ENCODE data around the gene FUBP3. TPM values are rescaled to one million over a fixed set of nuclear protein-coding genes. Genes with fewer than 3 reads are reported as not detected.
A peak's percentile ranks its signal among the peaks of the same experiment; 100 is the strongest.

Gene FUBP3
- polyA plus RNA-seq, 3 donors, result 9.5 to 17.3 (median 16.3) TPM

DNA sequence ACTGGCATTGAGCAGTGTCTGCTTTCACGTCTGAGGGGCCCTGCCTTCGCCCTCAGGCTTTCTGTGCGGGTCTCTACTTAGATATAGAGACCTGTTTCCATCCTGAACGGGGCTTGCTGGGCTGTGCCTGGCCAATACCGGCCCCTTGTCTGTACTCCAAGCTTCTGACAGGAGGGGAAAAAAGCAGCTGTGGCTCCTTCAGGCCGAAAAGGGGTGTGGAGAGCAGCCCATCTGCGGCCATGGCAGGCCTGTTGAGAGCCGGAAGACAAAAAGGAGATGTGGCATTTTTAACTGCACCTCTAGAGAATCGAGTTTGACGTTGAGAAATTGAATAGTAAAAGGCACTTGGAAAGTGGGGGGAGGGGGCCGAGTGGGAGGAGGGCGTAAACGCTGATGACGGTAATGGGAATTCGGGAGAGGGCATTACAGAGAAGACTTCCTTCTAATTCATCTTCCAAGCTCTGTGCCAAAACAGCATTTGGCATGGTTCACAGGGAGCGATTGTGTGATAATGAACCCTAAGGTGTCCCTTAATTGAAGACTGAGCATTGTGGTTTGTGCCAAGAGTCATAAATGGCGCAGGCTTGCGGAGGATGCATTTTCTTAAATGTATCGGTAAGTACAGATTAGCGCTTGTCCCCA lies 59.9 kb downstream of the FUBP3 start:
- TF ChIP-seq, protein P1, sequence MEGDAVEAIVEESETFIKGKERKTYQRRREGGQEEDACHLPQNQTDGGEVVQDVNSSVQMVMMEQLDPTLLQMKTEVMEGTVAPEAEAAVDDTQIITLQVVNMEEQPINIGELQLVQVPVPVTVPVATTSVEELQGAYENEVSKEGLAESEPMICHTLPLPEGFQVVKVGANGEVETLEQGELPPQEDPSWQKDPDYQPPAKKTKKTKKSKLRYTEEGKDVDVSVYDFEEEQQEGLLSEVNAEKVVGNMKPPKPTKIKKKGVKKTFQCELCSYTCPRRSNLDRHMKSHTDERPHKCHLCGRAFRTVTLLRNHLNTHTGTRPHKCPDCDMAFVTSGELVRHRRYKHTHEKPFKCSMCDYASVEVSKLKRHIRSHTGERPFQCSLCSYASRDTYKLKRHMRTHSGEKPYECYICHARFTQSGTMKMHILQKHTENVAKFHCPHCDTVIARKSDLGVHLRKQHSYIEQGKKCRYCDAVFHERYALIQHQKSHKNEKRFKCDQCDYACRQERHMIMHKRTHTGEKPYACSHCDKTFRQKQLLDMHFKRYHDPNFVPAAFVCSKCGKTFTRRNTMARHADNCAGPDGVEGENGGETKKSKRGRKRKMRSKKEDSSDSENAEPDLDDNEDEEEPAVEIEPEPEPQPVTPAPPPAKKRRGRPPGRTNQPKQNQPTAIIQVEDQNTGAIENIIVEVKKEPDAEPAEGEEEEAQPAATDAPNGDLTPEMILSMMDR (IDR thresholded peaks at IDR 0.05), result no peak
- Histone ChIP-seq H3K4me3 (replicated peaks in 1 of 3; ENCODE audit: low read depth in 2 of 3, low read length in 3 of 3) (no peak overlapping the region), H3K27me3 (ENCODE audit: control insufficient read depth in 2 of 2, insufficient read depth in 2 of 2, low read length in 2 of 2) (no peaks in the 10 kb centered on the region), H3K9me3 (replicated peaks in 1 of 2; ENCODE audit: control insufficient read depth in 1 of 2, insufficient read depth in 1 of 2, low read length in 2 of 2) (no peaks in the 10 kb centered on the region), H3K27ac (ENCODE audit: low read depth in 1 of 2, low read length in 2 of 2) (no peak overlapping the region), H3K36me3 (replicated peaks in 1 of 2; ENCODE audit: control insufficient read depth in 1 of 2, insufficient read depth in 2 of 2, low read length in 2 of 2) (peaks cover 29 to 46% of the 10 kb centered on the region in 2 donors), H3K4me1 (ENCODE audit: control insufficient read depth in 1 of 2, insufficient read depth in 2 of 2, low read length in 2 of 2) (no peaks in the 10 kb centered on the region), H3K79me2 (ENCODE audit: insufficient read depth, low read length) (no peaks in the 10 kb centered on the region), H2AFZ (ENCODE audit: insufficient read depth, low read depth, low read length, poor library complexity, severe bottlenecking) (no peak overlapping the region), H4K20me1 (ENCODE audit: insufficient read depth, low read length) (no peaks in the 10 kb centered on the region), H3K4me2 (replicated peaks; ENCODE audit: extremely low read depth, low read length, poor library complexity, severe bottlenecking) (no peak overlapping the region), H3K9ac (ENCODE audit: insufficient read depth, low read length, poor library complexity, severe bottlenecking) (no peak overlapping the region)
- intact Hi-C loops (cut with micrococcal nuclease), result no loop called here
- H3K27me3 Mint-ChIP-seq (ENCODE audit: low read depth in 3 of 3), result peaks cover 6% of the 10 kb centered on the region in 3 donors
- H3K4me1 Mint-ChIP-seq, result no peaks in the 10 kb centered on the region
- DNase-seq, result no peak
- H3K36me3 Mint-ChIP-seq, result peaks cover 44 to 46% of the 10 kb centered on the region in 2 donors
- H3K27ac Mint-ChIP-seq, result no peak overlapping the region
- H3K9me3 Mint-ChIP-seq, result peaks cover 0 to 2% (median 0%) of the 10 kb centered on the region in 7 donors
- 81% methylated on average over 7 of the region's 20 CpGs for WGBS (ENCODE audit: insufficient coverage)
- H3K4me3 Mint-ChIP-seq, result no peak overlapping the region

DNA sequence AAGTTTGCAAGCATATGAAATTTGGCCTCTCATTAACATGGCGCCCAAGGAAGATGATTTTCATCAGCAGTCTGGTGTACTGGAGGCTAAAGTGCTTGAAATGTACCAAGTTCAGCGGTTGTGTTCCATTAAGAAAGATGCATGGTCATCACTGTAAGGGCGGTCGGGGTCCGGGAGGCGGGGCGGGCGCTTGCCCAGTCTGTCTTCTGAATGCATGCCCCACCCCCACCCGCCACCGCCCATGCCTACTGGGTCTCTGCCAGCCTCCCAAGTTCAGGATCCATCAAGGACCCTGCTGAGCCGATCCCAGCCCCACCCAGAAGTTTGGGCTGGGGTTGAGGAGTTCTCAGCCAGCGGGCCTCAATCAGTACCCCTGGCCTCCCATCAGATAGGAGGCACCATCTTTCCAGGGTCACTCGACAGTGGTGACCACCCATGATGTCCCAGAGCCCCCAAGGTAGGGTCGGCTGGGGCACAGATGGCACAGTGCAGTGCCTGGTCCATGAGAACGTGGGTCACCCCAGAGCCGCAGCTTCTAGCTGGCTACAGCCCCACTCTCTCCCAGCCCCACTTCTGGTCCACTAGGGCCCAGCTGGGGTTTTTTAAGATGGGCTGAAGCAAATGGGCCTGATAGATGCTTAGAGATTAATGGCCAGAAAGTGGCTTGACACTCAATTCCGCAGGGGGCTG lies 60.6 kb downstream of the FUBP3 start:
- Histone ChIP-seq H3K27ac (ENCODE audit: low read depth in 1 of 2, low read length in 2 of 2) (no peak overlapping the region), H3K9ac (ENCODE audit: insufficient read depth, low read length, poor library complexity, severe bottlenecking) (no peak overlapping the region), H2AFZ (ENCODE audit: insufficient read depth, low read depth, low read length, poor library complexity, severe bottlenecking) (no peak overlapping the region), H4K20me1 (ENCODE audit: insufficient read depth, low read length) (no peaks in the 10 kb centered on the region), H3K9me3 (replicated peaks in 1 of 2; ENCODE audit: control insufficient read depth in 1 of 2, insufficient read depth in 1 of 2, low read length in 2 of 2) (no peaks in the 10 kb centered on the region), H3K36me3 (replicated peaks in 1 of 2; ENCODE audit: control insufficient read depth in 1 of 2, insufficient read depth in 2 of 2, low read length in 2 of 2) (peaks cover 21 to 39% of the 10 kb centered on the region in 2 donors), H3K27me3 (ENCODE audit: control insufficient read depth in 2 of 2, insufficient read depth in 2 of 2, low read length in 2 of 2) (no peaks in the 10 kb centered on the region), H3K4me3 (replicated peaks in 1 of 3; ENCODE audit: low read depth in 2 of 3, low read length in 3 of 3) (no peak overlapping the region), H3K4me1 (ENCODE audit: control insufficient read depth in 1 of 2, insufficient read depth in 2 of 2, low read length in 2 of 2) (no peaks in the 10 kb centered on the region), H3K79me2 (ENCODE audit: insufficient read depth, low read length) (no peaks in the 10 kb centered on the region), H3K4me2 (replicated peaks; ENCODE audit: extremely low read depth, low read length, poor library complexity, severe bottlenecking) (no peak overlapping the region)
- peaks cover 0 to 2% (median 0%) of the 10 kb centered on the region in 7 donors for H3K9me3 Mint-ChIP-seq
- 98% methylated on average over 6 of the region's 17 CpGs for WGBS (ENCODE audit: insufficient coverage)
- H3K4me1 Mint-ChIP-seq, result no peaks in the 10 kb centered on the region
- TF ChIP-seq, protein P1 (IDR thresholded peaks at IDR 0.05), result no peak
- peaks cover 6 to 8% (median 6%) of the 10 kb centered on the region in 3 donors for H3K27me3 Mint-ChIP-seq (ENCODE audit: low read depth in 3 of 3)
- intact Hi-C loops (cut with micrococcal nuclease), result no loop called here
- peaks cover 38 to 40% of the 10 kb centered on the region in 2 donors for H3K36me3 Mint-ChIP-seq
- H3K4me3 Mint-ChIP-seq, result no peak overlapping the region
- DNase-seq, result no peak
- peak overlapping the region in 1 of 7 donors; percentile 31 for H3K27ac Mint-ChIP-seq
